BE2C (cell line): Measurements from ENCODE around the gene ZBTB11. TPM values are rescaled to one million over a fixed set of nuclear protein-coding genes. Genes with fewer than 3 reads are reported as not detected.

ENCODE experiments used
- DNase-seq: peaks from one replicate; pipeline ENCODE4 v3.0.0-alpha.2; 2020
- H3K27me3 ChIP-seq: fragments of 250-450 bp; sonication (Bioruptor Pico); 2 replicates; pipeline ENCODE4 v1.5.1; 2020; ENCODE audit warnings: mild to moderate bottlenecking
- H3K36me3 ChIP-seq: fragments of 250-450 bp; sonication (Bioruptor Pico); 2 replicates; pipeline ENCODE4 v1.5.1; 2020; ENCODE audit warnings: mild to moderate bottlenecking
- H3K4me1 ChIP-seq: fragments of 250-450 bp; sonication (Bioruptor Pico); 2 replicates; pipeline ENCODE4 v1.5.1; 2020
- H3K4me3 ChIP-seq: 2 replicates; pipeline ENCODE4 v1.5.1; 2011; ENCODE audit warnings: low read depth, low read length
- H3K9me3 ChIP-seq: fragments of 250-450 bp; sonication (Bioruptor Pico); 2 replicates; pipeline ENCODE4 v1.5.1; 2020
- polyA plus RNA-seq: library from polyadenylated mRNA; unstranded; fragments of >200 nt; gene quantifications from one replicate; pipeline ENCODE4 v1.2.1, GENCODE V29; 2012; ENCODE audit warnings: low read depth, missing spikeins; ENCODE audit not compliant: insufficient read length, insufficient read depth
- TF ChIP-seq, protein P1 (sequence below): IDR thresholded peaks from 2 replicates; pipeline ENCODE4 v1.5.1; 2012; ENCODE audit warnings: mild to moderate bottlenecking, low read depth, low read length

The ZBTB11 gene, protein sequence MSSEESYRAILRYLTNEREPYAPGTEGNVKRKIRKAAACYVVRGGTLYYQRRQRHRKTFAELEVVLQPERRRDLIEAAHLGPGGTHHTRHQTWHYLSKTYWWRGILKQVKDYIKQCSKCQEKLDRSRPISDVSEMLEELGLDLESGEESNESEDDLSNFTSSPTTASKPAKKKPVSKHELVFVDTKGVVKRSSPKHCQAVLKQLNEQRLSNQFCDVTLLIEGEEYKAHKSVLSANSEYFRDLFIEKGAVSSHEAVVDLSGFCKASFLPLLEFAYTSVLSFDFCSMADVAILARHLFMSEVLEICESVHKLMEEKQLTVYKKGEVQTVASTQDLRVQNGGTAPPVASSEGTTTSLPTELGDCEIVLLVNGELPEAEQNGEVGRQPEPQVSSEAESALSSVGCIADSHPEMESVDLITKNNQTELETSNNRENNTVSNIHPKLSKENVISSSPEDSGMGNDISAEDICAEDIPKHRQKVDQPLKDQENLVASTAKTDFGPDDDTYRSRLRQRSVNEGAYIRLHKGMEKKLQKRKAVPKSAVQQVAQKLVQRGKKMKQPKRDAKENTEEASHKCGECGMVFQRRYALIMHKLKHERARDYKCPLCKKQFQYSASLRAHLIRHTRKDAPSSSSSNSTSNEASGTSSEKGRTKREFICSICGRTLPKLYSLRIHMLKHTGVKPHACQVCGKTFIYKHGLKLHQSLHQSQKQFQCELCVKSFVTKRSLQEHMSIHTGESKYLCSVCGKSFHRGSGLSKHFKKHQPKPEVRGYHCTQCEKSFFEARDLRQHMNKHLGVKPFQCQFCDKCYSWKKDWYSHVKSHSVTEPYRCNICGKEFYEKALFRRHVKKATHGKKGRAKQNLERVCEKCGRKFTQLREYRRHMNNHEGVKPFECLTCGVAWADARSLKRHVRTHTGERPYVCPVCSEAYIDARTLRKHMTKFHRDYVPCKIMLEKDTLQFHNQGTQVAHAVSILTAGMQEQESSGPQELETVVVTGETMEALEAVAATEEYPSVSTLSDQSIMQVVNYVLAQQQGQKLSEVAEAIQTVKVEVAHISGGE
- polyA plus RNA-seq = 18.6 TPM

DNA sequence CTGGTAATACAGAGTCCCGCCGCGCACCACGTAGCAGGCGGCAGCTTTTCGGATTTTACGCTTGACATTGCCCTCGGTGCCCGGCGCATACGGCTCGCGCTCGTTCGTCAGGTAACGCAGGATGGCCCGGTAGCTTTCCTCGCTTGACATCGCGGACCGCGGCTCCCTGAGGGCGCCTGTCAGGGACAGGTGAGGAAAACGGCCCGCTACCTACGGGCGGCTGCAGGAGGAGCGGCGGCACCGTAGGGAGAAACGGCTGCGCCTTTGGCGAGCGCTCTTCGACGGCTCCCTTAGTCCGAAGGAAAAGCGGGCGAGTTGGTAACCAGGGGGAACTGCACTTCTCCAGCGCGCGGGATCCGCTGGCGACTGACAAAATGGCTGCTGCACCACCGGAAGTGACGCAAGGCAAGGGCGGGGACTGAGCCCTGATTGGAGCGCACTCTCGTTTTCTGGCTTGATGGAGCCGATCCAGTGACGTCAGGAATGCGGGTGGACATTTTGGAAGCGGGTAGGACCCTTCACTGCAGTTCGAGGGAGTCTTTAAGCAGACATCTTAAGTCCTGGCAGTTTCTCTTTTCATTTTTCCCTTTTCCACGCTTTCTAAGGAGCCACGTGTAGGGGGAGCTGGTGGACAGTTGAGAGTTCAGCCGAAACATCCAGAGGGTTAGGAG is at the start of gene ZBTB11:
Gene ZBTB11 (minus strand): TSS at position 368 of the 671 bp plus-strand sequence. CDS start 218 bp downstream, at position 150.
- TF ChIP-seq, protein P1, sequence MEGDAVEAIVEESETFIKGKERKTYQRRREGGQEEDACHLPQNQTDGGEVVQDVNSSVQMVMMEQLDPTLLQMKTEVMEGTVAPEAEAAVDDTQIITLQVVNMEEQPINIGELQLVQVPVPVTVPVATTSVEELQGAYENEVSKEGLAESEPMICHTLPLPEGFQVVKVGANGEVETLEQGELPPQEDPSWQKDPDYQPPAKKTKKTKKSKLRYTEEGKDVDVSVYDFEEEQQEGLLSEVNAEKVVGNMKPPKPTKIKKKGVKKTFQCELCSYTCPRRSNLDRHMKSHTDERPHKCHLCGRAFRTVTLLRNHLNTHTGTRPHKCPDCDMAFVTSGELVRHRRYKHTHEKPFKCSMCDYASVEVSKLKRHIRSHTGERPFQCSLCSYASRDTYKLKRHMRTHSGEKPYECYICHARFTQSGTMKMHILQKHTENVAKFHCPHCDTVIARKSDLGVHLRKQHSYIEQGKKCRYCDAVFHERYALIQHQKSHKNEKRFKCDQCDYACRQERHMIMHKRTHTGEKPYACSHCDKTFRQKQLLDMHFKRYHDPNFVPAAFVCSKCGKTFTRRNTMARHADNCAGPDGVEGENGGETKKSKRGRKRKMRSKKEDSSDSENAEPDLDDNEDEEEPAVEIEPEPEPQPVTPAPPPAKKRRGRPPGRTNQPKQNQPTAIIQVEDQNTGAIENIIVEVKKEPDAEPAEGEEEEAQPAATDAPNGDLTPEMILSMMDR = peak; percentile 72
- DNase-seq = peak; percentile 99
- Histone ChIP-seq H3K27me3 (no peaks in the 10 kb centered on the region), H3K9me3 (no peaks in the 10 kb centered on the region), H3K36me3 (peaks cover 21% of the 10 kb centered on the region), H3K4me1 (no peaks in the 10 kb centered on the region), H3K4me3 (peak within 1 kb of the TSS; percentile 93)

DNA sequence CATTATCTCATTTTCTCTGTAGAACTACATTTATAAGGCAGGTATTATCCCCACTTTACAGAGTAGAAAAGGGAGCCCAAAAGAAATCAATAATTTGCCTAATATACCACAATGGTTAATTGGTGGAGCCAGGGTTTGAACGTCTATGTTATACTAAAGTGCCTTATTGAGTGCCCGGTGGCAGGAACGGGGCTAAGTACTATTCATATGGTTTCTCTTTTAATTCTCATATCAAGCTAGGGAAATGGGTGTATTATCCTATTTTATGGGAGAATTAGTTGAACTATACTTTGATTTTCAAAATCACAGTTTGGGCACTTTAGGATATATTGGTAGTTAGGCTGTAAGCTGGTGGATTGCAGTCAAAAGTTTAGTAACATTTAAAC is 49.0 kb upstream of the ZBTB11 start:
- Histone ChIP-seq H3K4me1 (no peaks in the 10 kb centered on the region; the same call in 1 of the 2 replicates), H3K4me3 (peak overlapping the region; percentile 100), H3K9me3 (no peaks in the 10 kb centered on the region), H3K36me3 (peaks cover 33% of the 10 kb centered on the region), H3K27me3 (no peaks in the 10 kb centered on the region)
- DNase-seq = no peak
- TF ChIP-seq, protein P1 = no peak

DNA sequence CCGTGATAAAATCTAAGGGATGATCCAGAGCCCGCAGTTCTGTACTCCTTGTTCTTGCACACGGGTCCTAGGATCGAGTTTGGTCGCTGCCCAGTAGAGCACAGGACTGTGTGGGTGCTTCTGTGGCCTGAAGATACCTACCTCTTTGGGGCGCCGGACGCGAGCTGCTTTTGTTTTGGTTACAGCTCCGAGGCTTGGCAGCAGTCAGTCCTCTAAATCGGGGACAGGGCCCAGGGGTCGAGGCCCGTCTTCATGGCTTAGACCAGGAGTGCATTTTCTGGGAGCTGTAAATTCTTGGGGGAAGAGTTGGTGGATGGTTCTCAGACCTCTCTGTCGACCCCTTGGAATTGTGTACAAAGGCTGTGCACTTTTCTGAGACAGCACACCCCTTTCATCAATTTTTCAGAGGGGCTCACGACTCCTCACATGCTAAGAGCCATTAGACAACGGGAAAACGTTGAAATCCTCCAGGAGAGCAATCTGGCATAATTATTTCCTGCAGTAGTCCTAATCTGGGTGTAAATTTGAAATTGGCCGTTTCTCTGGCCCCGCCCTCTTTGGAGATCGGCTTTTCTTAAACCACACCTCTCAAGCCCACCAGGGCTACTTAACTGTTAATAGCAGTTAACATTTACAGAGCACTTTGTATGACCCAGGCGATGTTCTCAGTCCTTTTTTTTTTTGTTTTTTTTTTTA is 48.4 kb upstream of the ZBTB11 start:
- H3K27me3 ChIP-seq = no peaks in the 10 kb centered on the region
- TF ChIP-seq, protein P1 = no peak
- H3K9me3 ChIP-seq = no peaks in the 10 kb centered on the region
- peak overlapping the region; percentile 100 for H3K4me3 ChIP-seq
- H3K4me1 ChIP-seq = no peaks in the 10 kb centered on the region; the same call in 1 of the 2 replicates
- peak; percentile 32 for DNase-seq
- H3K36me3 ChIP-seq = peaks cover 33% of the 10 kb centered on the region

DNA sequence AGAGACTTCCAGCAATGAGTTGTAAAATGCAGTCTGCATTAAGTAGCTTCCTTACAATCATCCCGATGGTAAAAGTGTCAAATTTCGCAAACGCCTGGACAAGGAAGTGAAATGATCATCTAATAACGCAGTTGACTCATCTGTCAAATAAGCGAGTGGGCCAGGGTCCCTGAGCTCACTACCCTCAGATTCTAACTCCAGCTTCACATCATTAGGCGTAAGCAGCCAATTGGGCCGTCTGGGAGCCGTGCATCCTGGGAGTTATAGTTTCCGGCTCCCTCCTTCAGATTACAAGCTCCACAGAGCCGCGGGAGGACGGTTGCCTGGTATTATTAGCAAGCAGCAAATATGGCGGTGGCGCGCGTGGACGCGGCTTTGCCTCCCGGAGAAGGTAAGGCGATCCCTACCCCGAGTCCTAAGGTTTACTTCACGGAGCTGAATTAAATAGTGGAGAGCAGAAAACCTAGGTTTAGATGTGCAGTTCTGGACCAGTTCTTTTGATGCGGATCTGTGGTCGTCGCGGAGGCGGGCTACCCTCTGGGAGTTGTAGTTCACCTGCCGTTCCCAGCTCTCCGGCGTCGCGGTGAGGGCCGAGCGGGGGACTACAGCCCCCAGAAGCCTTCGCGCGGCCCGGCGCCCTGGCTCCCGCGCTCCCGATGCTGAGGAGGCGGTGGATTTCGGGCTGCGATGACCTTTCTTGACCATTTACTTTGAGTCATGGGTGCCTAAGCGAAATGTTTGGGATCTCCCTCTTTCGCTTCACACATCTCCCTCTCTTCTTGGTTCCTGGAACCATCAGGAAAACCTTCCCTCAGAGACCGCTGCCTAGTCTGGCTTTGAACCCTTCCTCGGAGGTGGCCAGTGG is 47.6 kb upstream of the ZBTB11 start, which contains the start of gene CEP97:
Gene CEP97 (plus strand): TSS at position 286 of the 865 bp plus-strand sequence. CDS start 63 bp downstream, at position 349.
- H3K27me3 ChIP-seq = no peaks in the 10 kb centered on the region
- H3K4me3 ChIP-seq = peak within 1 kb of the TSS; percentile 100
- peak; percentile 93 for DNase-seq
- H3K9me3 ChIP-seq = no peaks in the 10 kb centered on the region
- TF ChIP-seq, protein P1 = no peak
- H3K4me1 ChIP-seq = no peaks in the 10 kb centered on the region; the same call in 1 of the 2 replicates
- peaks cover 28% of the 10 kb centered on the region for H3K36me3 ChIP-seq
